Cerebellar nuclear complex (tissue), 1 donor: ENCODE data around the gene PPM1E.

Source experiments
- DNase-seq, 2 experiments: peaks; one replicate each; lab custom pipeline; 2025; lab: John Stamatoyannopoulos, UW

Gene PPM1E

DNA sequence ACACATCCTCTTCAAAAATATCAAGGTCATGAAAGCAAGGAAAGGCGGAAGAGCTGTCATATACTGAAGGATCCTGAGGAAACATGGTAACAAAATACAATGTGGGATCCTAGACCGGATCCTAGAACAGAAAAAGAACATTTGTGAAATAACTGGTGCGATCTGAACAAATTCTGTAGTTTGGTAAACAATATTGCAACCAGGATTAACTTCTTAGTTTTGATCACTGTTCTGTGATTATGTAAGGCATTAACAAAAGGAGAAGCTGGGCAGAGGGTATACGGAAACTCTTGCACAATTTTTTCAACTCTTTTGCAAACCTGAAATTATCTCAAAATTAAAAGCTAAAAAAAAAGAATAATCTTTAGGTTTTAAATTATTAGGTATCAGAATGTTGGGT lies 241.3 kb downstream of the PPM1E start:
- DNase-seq, result no peak

DNA sequence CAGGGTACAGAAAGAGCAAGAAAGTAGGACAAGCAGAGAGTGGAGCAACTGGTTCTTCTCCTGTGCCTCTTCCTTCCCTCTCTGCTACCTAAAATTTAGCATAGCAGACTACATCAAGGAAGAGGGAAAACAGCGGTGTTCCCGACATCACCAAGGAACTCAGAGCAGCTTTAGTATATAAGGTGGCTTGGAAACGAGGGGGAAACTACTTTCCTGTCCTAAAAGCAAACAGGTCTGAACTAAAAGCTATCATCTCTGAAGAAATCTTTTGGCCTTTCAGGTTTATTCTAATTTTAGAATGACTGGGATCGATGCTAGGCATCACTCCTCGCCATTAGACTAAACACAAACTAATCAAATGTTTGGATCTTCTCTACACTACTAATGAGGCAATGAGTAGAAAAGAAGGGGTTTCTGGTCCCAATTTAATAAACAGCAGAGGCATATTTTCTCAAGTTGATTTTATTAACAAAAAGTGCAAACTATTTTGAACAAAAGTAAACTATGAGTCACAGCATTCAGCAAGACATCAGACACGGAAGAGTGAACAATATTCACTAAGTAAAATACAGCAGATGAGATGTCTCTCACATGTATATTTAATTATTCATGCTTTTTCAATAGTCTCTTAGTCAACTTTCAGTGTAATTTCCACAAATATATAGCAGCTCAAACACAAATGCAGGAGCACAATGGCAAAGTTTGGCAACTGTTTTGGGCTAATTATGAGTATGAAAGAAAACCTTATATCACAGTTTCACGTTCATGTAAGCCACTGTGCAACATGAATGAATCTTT lies 242.3 kb downstream of the PPM1E start:
- DNase-seq, result no peak

DNA sequence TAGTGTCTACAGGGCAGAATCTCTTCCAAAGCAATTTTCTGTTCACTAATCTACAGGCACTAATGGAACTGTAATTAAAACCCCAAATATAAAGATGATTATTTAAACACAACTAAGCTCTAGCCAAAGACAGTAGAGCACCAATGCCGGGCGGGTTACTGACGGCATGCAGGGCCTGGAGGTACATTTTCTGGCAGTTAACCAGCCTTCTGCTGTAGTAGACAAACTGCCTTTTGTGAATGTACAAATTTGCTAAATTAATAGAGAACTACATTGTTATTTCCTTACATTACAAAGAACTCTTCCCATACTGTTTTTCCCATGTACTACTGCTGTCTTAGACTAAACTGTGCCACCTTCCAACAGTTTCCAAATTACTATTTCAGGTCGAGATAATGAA lies 243.2 kb downstream of the PPM1E start:
- DNase-seq, result no peak

DNA sequence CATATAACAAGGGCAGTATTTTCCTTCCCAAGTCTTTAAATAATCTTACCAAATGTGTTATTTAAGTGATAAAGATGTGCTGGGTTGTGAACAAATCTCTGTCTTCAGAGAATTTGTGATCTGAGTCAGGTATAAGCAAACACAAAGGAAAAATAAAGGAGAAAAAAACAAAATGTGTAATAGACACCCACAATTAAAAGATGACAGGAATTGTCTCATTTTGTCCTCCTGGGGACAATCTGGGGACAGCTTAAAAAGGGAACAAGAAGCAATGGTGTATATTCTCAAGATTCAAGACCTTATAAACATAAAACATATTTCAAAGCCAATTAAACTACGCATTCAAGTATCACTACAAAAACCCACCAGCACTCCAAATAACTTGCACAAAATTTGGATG lies 243.8 kb downstream of the PPM1E start:
- no peak for DNase-seq

DNA sequence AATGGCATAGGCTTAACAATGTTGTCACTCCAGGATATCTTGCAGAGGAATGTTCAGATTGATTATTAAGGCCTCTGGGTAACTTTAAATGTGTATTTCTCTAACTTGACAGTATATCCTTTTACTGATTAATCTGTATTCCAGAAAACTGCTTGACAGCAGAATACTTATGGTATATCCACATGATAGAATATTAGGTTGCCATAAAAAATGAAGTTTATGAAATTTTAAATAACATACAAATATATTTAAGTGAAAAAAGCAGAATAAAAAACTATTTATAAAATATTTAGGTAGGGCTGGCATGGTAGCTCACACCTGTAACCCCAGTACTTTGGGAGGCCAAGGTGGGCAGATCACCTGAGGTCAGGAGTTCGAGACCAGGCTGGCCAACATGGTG lies 244.4 kb downstream of the PPM1E start:
- no peak for DNase-seq

DNA sequence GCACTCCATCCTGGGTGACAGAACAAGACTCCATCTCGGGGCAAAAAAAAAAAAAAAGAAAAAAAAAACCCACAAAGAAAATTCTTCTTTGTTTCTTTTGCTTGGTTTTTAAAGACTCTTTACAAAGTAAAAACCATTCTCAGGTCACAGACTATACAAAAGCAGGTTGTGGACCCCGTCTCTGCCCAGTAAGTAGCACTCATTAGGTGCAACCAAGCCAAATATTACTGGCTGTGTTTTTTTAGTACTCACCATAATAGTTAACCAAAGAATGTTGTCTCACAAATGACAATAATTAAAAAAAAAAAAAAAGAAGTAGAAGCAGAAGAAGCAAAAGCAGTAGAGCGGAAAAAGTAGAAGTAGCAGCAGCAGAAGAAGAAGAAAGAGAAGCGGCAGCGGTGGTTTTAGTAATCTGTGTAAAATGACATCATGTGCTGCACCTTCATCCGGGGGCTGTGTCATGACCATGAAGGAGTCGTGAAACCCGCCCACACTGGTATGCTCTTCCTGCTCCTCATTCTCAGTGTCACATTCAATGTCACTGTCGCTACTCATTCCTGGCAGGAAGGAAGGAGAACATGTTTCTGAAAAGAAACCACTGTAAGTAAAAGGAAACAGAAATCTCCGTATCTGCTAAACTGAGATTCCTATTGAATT lies 245.6 kb downstream of the PPM1E start:
- DNase-seq, result no peak

DNA sequence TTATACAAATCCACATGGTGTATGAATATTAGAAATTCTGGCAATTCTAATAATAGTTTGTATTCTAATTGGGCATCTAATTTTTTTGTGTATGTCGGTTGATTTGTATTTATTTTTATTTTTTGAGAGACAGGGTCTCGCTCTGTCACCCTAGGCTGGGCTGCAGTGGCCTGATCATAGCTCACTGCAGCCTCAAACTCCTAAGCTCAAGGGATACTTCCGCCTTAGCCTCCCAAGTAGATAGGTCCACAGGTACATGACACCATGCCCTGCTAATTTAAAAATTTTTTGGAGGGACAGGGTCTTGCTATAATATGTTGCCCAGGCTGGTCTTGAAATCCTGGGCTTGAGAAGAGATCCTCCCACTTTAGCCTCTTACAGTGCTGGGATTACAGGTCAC lies 246.5 kb downstream of the PPM1E start:
- no peak for DNase-seq

DNA sequence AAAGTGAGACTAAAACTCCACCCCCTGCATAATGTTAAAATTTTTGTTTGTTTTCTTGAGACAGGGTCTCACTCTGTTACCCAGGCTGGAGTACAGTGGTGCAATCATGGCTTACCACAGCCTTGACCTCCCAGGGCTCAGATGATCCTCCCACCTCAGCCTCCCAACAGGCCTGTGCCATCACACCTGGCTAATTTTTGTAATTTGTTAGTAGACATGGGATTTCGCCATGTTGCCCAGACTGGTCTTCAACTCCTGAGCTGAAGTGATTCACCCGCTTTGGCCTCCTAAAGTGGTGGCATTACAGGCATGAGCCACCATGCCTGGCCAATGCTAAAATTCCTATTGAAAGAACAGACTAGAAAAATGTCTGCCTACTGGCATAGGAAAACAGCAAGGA lies 247.2 kb downstream of the PPM1E start:
- no peak for DNase-seq

DNA sequence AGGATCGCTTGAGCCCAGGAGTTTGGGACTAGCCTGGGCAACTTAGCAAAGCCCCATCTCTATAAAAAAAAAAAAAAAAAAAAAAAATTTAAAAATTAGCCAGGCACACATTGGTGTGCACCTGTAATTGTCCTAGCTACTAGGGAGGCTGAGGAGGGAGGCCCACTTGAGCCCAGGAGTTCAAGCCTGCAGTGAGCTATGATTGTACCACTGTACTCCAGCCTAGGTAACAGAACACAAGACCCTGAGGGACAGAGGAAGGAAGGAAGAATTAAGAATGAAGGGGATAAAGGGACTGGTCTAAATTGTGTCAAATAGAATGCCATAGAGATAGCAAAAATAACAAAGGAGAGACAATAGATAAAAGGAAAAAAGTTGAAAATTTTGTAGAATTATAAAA lies 248.2 kb downstream of the PPM1E start:
- DNase-seq, result no peak

DNA sequence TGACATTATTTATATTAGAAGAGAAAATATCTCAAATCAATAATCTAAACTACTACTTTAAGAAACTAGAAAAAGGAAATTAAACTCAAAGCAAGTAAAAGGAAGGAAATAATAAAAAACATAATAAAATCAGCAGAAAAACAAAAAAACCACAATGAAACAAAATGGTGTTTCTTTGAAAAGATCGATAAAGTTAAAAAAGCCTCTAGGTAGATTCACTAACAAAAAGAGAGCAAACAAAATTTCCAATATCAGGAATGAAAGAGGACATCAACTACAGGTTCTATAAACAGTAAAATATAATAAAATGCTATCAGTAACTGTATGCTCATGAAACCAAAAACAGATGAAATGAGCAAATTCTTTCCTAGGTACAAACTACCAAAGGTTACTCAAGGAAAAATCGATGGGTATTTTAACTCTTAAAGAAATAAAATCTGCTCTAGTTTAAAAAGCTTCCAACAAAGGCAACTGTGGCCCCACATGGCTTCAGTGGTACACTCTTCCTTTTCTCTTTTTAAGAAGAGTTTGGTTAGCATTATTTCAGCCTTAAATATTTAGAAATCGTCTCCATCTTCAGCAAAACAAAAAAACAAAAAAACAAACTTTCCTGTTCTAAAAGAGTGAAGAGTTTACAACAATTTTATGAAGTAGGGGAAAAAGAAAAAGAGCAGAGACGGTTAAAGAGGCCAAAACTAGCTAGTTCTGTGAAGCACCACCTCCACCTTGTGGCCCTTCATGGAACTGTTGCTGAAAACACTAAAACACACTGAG lies 248.9 kb downstream of the PPM1E start:
- no peak for DNase-seq

DNA sequence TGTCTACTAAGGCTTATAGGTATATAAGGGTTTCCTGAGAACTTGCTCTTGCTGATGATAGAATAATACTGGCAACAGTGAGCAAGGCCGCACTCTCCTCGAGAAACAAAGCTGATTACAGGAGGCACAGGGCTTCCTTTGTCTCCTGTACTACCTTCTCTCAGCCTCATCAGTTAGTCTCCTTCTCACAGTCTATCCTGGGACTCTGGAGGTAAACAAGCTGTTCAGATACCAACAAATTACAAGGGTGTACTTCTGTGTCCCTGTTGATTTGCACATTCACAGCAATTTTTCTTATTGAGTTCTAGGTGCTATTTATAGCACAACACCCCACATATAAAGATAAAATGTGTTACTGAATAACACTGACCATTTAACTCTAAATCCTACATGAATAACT lies 252.3 kb downstream of the PPM1E start:
- no peak for DNase-seq

DNA sequence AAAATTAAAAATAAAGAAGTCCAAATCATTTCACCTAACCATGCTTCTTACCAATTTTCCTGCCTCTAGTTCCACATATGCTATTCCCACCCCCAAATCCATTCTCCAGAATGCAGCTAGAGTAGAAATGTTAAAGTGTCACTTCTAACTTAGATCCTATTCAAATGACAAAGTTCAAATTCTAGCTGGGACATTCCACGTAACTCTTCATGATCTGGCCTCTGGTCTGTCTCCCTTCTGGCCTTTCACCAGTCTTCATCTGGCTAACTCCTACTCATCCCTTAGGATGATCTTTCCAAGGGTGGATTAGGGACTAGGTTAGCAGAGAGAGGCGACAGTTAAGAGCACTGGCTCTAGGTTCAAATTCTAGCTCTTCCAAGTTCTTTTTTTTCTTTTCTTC lies 253.1 kb downstream of the PPM1E start:
- DNase-seq, result no peak

DNA sequence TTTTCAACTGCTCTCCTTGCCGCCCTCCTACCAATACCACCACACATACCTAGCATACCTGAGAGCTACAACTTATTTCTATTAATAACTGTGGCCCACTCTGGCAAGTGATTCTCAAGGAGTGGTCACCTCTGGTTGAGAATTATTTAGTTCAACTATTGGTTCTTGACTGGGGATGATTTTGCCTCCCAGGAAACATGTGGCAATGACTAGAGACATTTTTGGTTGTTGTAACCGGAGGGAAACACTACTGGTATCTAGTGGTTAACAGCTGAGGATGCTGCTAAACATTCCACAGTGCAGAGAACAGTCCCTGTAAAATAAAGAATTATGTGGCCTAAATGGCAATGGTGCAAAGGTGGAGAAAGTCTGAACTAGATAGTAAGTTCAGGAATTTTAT lies 254.4 kb downstream of the PPM1E start:
- DNase-seq, result no peak

DNA sequence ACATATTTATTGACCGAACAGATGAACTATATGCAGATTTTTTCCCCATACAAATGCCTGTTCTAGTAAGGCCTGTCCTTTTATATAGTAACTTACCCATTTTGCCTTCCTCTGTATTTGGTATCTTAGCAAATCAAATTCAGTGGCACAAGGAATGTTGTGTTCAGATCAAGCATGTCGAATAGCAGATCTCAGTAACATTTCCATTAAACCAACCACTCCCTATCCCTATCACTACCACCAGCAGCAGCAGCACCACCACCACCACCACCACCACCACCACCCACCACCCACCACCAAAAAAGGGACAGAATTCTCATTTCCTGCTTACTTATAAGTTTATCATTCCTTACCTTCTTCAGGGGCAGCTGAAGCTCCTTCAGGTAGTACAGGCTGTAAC lies 256.3 kb downstream of the PPM1E start:
- DNase-seq, result no peak

DNA sequence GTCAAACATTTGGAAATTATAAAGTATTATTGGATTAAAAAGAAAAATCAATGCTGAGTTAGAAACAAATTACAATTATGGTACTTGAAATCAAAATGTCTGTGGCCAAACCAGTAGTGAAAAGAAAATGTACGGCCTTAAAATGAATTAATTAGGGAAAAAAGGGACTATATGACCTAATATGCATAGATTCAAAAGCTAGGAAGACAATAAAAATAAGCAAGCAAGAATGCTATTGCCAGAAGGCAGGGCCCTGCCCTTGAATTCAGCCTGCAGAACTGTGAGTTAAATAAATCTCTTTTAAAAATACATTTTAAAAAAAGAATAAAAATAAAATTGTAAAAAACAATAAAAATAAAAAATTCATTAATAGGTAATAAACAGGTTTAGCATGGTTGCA lies 262.4 kb downstream of the PPM1E start:
- DNase-seq, result no peak

DNA sequence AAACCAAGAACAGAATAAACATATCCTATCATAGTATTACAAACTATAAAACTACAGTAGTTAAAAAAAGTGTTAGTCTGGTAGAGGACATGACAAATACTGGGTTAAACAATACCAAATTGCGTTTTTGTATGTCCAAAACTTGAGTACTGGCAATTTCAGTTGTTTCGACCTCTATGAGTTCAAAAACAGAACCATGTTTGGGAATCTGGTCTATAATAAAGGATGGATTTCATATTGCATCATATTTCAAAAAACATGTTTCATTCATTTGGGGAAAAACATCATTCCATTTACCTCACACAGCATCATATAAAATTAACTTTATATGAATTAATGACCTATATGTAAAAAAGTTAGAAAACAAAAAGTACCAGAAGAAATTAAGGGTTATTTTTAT lies 269.3 kb downstream of the PPM1E start:
- DNase-seq, result no peak

DNA sequence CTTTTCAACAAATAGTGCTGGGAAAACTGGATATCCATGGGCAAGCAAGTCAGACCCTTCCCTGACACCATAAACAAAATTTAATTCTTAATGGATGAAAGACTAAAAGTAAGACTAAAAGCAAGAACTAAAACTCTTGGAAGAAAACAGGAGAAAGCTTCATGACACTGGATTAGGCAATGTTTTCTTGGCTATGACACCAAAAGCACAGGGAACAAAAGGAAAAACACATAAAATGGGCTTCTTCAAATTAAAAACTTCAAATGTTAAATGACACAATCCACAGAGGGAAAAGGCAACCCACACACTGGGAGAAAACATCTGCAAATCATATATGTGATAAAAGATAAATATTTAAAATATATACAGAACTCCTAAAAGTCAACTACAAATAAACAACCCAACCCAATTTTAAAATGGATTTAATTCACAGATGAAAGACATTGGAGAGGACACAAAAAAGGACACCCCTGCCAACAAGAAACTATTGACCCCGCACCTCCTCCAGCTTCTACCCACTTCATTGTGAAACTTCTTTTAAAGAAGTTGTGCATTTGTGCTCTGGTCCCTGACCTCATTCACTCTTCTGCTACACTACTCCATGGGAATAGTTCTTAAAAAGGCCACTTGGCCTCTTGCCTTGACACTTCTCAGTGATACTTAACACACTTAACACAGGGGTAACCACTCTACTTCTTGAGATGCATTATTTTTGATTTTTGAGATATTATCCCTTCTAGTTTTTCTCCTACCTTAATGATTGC lies 270.7 kb downstream of the PPM1E start:
- no peak for DNase-seq

DNA sequence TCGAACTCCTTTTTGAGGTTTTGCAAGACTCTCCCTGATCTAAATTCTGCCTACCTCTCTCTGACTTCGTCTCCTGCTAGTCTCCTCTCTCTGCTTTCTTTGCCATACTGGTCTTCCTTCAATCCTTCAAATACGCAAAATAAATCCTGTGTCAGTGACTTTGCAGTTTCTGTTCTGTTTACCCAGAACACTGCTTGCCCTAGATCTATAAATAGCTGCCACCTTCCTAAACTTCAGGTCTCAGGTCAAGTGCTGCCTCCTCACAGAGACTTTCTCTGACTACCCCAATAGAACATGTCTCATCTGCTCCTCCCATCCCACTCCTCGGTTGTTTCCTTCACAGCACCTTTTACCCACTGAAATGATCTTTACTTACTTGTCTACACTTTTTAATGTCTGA lies 272.1 kb downstream of the PPM1E start:
- DNase-seq, result no peak

DNA sequence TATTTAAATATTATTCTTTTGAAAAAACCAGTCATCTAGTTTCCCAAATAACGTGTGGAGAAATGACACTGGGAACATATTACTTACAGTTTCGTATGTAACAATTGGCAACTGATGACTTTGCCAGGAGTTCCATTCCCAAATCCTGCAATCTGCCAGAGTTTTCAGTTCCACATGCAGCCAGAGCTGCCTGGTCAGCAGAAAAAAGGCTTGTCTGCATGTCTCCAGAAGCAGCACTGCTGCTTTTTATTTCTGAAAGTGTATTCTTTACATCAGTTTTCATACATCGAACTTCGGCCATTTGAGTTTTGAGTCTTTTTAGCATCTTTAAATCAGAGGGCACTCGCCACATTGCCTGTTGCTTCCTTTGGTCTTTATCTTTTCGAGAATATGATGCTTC lies 272.7 kb downstream of the PPM1E start:
- DNase-seq, result no peak

DNA sequence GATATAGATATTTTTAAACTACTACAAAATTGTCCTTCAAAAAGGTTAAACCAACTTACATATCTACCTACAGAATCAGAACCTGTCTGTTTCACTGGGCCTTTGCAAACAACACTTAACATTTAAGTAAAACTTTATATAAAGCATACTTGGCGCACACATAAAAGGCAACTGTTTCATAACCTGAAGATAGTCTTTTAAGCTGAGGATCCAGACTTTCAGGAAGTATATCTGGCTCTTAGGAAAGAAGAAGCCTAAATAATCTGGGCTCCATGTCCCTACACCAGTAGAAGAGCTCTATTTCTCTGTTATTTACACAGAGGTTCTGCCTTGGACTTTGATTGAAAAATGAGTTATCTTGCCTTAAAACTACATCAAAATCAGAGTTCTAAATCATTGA lies 275.2 kb downstream of the PPM1E start:
- DNase-seq, result no peak
